Stimulated activated naive CD8-positive, alpha-beta T cell treated with anti-CD3 and anti-CD28 coated beads, Interleukin-15, Interleukin-2, amounts not matched to agents 100 ng/mL and 50 ng/mL, for 24 hours (primary cell): Measurements from ENCODE around the gene HSD11B1L.
"Not testable (repeated sequence)": the region's sequence is repeated elsewhere in the genome, so short reads cannot be mapped to it uniquely, and the experiment has no call there.

ENCODE experiments used
- H3K27ac Mint-ChIP-seq: one replicate; pipeline ENCODE4 v1.8.0; 2021; ENCODE audit warnings: mild to moderate bottlenecking, mixed read lengths
- H3K27me3 Mint-ChIP-seq: one replicate; pipeline ENCODE4 v1.8.0; 2021; ENCODE audit warnings: mixed read lengths
- H3K36me3 Mint-ChIP-seq: one replicate; pipeline ENCODE4 v1.8.0; 2021; ENCODE audit warnings: low read depth, mixed read lengths
- H3K4me1 Mint-ChIP-seq: one replicate; pipeline ENCODE4 v1.8.0; 2021; ENCODE audit warnings: low read depth, mixed read lengths
- H3K4me3 Mint-ChIP-seq: one replicate; pipeline ENCODE4 v1.8.0; 2021; ENCODE audit warnings: mild to moderate bottlenecking, mixed read lengths
- H3K9me3 Mint-ChIP-seq: one replicate; pipeline ENCODE4 v1.8.0; 2021; ENCODE audit warnings: mixed read lengths

Gene HSD11B1L

GRCh38 chr19:5677136-5677535, 3.7 kb upstream of the HSD11B1L start:
- no peak overlapping the region for H3K4me3 Mint-ChIP-seq
- H3K27ac Mint-ChIP-seq, result no peak overlapping the region
- peaks cover 21% of the 10 kb centered on the region for H3K4me1 Mint-ChIP-seq
- H3K9me3 Mint-ChIP-seq, result no peaks in the 10 kb centered on the region
- H3K36me3 Mint-ChIP-seq, result peaks cover 11% of the 10 kb centered on the region
- H3K27me3 Mint-ChIP-seq, result no peaks in the 10 kb centered on the region

GRCh38 chr19:5677580-5677979, 3.2 kb upstream of the HSD11B1L start:
- Mint-ChIP-seq H3K36me3 (peaks cover 11% of the 10 kb centered on the region), H3K27me3 (no peaks in the 10 kb centered on the region), H3K27ac (no peak overlapping the region), H3K4me3 (peak overlapping the region; percentile 7), H3K4me1 (peaks cover 21% of the 10 kb centered on the region), H3K9me3 (no peaks in the 10 kb centered on the region)

- H3K4me1 Mint-ChIP-seq, result peaks cover 21% of the 10 kb centered on the region
- H3K27me3 Mint-ChIP-seq, result no peaks in the 10 kb centered on the region
- H3K27ac Mint-ChIP-seq, result no peak overlapping the region
- H3K9me3 Mint-ChIP-seq, result no peaks in the 10 kb centered on the region
- H3K36me3 Mint-ChIP-seq, result peaks cover 6% of the 10 kb centered on the region
- H3K4me3 Mint-ChIP-seq, result no peak overlapping the region
These were observed 2.6 kb upstream of the HSD11B1L start for GRCh38 chr19:5678071-5678718.

GRCh38 chr19:5679289-5680083, 1.3 kb upstream of the HSD11B1L start:
- Mint-ChIP-seq H3K9me3 (no peaks in the 10 kb centered on the region), H3K4me3 (peak overlapping the region; percentile 98), H3K4me1 (peaks cover 21% of the 10 kb centered on the region), H3K27me3 (no peaks in the 10 kb centered on the region), H3K27ac (peak overlapping the region; percentile 97), H3K36me3 (no peaks in the 10 kb centered on the region)

GRCh38 chr19:5680084-5680436, 767 bp upstream of the HSD11B1L start:
- no peaks in the 10 kb centered on the region for H3K36me3 Mint-ChIP-seq
- no peaks in the 10 kb centered on the region for H3K27me3 Mint-ChIP-seq
- H3K27ac Mint-ChIP-seq, result peak overlapping the region; percentile 97
- H3K4me1 Mint-ChIP-seq, result peaks cover 21% of the 10 kb centered on the region
- H3K9me3 Mint-ChIP-seq, result no peaks in the 10 kb centered on the region
- peak overlapping the region; percentile 98 for H3K4me3 Mint-ChIP-seq

GRCh38 chr19:5681391-5682106, 722 bp downstream of the HSD11B1L start:
- Mint-ChIP-seq H3K27ac (peak overlapping the region; percentile 79), H3K4me3 (peak overlapping the region; percentile 66), H3K36me3 (no peaks in the 10 kb centered on the region), H3K4me1 (peaks cover 25% of the 10 kb centered on the region), H3K27me3 (no peaks in the 10 kb centered on the region), H3K9me3 (no peaks in the 10 kb centered on the region)

GRCh38 chr19:5682107-5682482, 1.3 kb downstream of the HSD11B1L start:
- no peaks in the 10 kb centered on the region for H3K27me3 Mint-ChIP-seq
- H3K4me3 Mint-ChIP-seq, result peak overlapping the region; percentile 66
- no peak overlapping the region for H3K27ac Mint-ChIP-seq
- H3K9me3 Mint-ChIP-seq, result no peaks in the 10 kb centered on the region
- H3K4me1 Mint-ChIP-seq, result peaks cover 26% of the 10 kb centered on the region
- no peaks in the 10 kb centered on the region for H3K36me3 Mint-ChIP-seq

GRCh38 chr19:5683177-5683886, 2.5 kb downstream of the HSD11B1L start:
- H3K4me3 Mint-ChIP-seq, result peak overlapping the region; percentile 15

GRCh38 chr19:5684694-5685430, 4.0 kb downstream of the HSD11B1L start:
- Mint-ChIP-seq H3K27me3 (no peaks in the 10 kb centered on the region), H3K4me3 (no peak overlapping the region), H3K4me1 (peaks cover 29% of the 10 kb centered on the region), H3K36me3 (peaks cover under 1% of the 10 kb centered on the region), H3K9me3 (no peaks in the 10 kb centered on the region), H3K27ac (no peak overlapping the region)

More at GRCh38 chr19:5683177-5683886, 2.5 kb downstream of the HSD11B1L start:
- Mint-ChIP-seq H3K27me3 (no peaks in the 10 kb centered on the region), H3K4me1 (peaks cover 29% of the 10 kb centered on the region), H3K36me3 (no peaks in the 10 kb centered on the region), H3K27ac (no peak overlapping the region), H3K9me3 (no peaks in the 10 kb centered on the region)

- peak overlapping the region; percentile 78 for H3K4me3 Mint-ChIP-seq
- peaks cover 33% of the 10 kb centered on the region for H3K4me1 Mint-ChIP-seq
- H3K36me3 Mint-ChIP-seq, result peaks cover 13% of the 10 kb centered on the region
- H3K9me3 Mint-ChIP-seq, result no peaks in the 10 kb centered on the region
- H3K27ac Mint-ChIP-seq, result peak overlapping the region; percentile 70
- H3K27me3 Mint-ChIP-seq, result no peaks in the 10 kb centered on the region
These were observed 5.5 kb downstream of the HSD11B1L start for GRCh38 chr19:5686326-5686646.

- no peaks in the 10 kb centered on the region for H3K27me3 Mint-ChIP-seq
- H3K4me1 Mint-ChIP-seq, result peaks cover 31% of the 10 kb centered on the region
- peaks cover 16% of the 10 kb centered on the region for H3K36me3 Mint-ChIP-seq
- no peaks in the 10 kb centered on the region for H3K9me3 Mint-ChIP-seq
- peak overlapping the region; percentile 70 for H3K27ac Mint-ChIP-seq
- peak overlapping the region; percentile 78 for H3K4me3 Mint-ChIP-seq
These were observed 6.0 kb downstream of the HSD11B1L start for GRCh38 chr19:5686647-5687359.

GRCh38 chr19:5687360-5688198, 6.8 kb downstream of the HSD11B1L start:
- no peak overlapping the region for H3K27ac Mint-ChIP-seq
- H3K9me3 Mint-ChIP-seq, result no peaks in the 10 kb centered on the region
- peaks cover 24% of the 10 kb centered on the region for H3K36me3 Mint-ChIP-seq
- no peaks in the 10 kb centered on the region for H3K27me3 Mint-ChIP-seq
- H3K4me3 Mint-ChIP-seq, result peak overlapping the region; percentile 78
- peaks cover 36% of the 10 kb centered on the region for H3K4me1 Mint-ChIP-seq

GRCh38 chr19:5688262-5688881, 7.5 kb downstream of the HSD11B1L start:
- not testable (repeated sequence) for H3K27ac Mint-ChIP-seq, H3K27me3 Mint-ChIP-seq, H3K9me3 Mint-ChIP-seq
- H3K36me3 Mint-ChIP-seq, result peaks cover 31% of the 10 kb centered on the region
- peaks cover 43% of the 10 kb centered on the region for H3K4me1 Mint-ChIP-seq
- H3K4me3 Mint-ChIP-seq, result peak overlapping the region; percentile 3
